ENCODE results near the gene VWA8.
"Not testable (repeated sequence)": the region's sequence is repeated elsewhere in the genome, so short reads cannot be mapped to it uniquely, and the experiment has no call there.

The VWA8 gene

GRCh38 chr13:41883147-41883546 lies 77.8 kb downstream of the VWA8 start:
- Histone ChIP-seq H3K4me1 (ENCODE audit: control insufficient read depth in 1 of 2, insufficient read depth in 2 of 2, low read length in 2 of 2) (no peaks in the 10 kb centered on the region), H3K27me3 (ENCODE audit: control insufficient read depth in 1 of 2, insufficient read depth in 2 of 2, low read length in 2 of 2) (no peaks in the 10 kb centered on the region), H3K9me3 (ENCODE audit: control insufficient read depth in 1 of 2, low read length in 2 of 2) (no peaks in the 10 kb centered on the region), H3K36me3 (ENCODE audit: control insufficient read depth in 1 of 2, insufficient read depth in 2 of 2, low read length in 2 of 2) (peaks cover 16 to 29% of the 10 kb centered on the region in 2 donors), H3K9ac (ENCODE audit: low read depth in 1 of 2, low read length in 2 of 2) (no peak overlapping the region), H3K4me3 (ENCODE audit: low read depth in 1 of 2, low read length in 2 of 2) (no peak overlapping the region), H3K27ac (ENCODE audit: low read depth, low read length) (no peak overlapping the region)

GRCh38 chr13:41881890-41882289 lies 79.0 kb downstream of the VWA8 start:
- H3K4me1 ChIP-seq (ENCODE audit: control insufficient read depth in 1 of 2, insufficient read depth in 2 of 2, low read length in 2 of 2); H3K27me3 ChIP-seq (ENCODE audit: control insufficient read depth in 1 of 2, insufficient read depth in 2 of 2, low read length in 2 of 2); H3K4me3 ChIP-seq (ENCODE audit: low read depth in 1 of 2, low read length in 2 of 2); H3K9ac ChIP-seq (ENCODE audit: low read depth in 1 of 2, low read length in 2 of 2); H3K27ac ChIP-seq (ENCODE audit: low read depth, low read length); H3K9me3 ChIP-seq (ENCODE audit: control insufficient read depth in 1 of 2, low read length in 2 of 2): not testable (repeated sequence)
- H3K36me3 ChIP-seq (ENCODE audit: control insufficient read depth in 1 of 2, insufficient read depth in 2 of 2, low read length in 2 of 2): peaks cover 16 to 29% of the 10 kb centered on the region in 2 donors

- Histone ChIP-seq H3K4me1 (ENCODE audit: control insufficient read depth in 1 of 2, insufficient read depth in 2 of 2, low read length in 2 of 2) (no peaks in the 10 kb centered on the region), H3K36me3 (ENCODE audit: control insufficient read depth in 1 of 2, insufficient read depth in 2 of 2, low read length in 2 of 2) (peaks cover 16 to 29% of the 10 kb centered on the region in 2 donors), H3K9me3 (ENCODE audit: control insufficient read depth in 1 of 2, low read length in 2 of 2) (no peaks in the 10 kb centered on the region)
These were observed 79.9 kb downstream of the VWA8 start for GRCh38 chr13:41880966-41881365.

GRCh38 chr13:41864658-41865057 lies 96.3 kb downstream of the VWA8 start:
- no peaks in the 10 kb centered on the region for H3K4me1 ChIP-seq (ENCODE audit: control insufficient read depth in 1 of 2, insufficient read depth in 2 of 2, low read length in 2 of 2)
- peaks cover 7 to 21% of the 10 kb centered on the region in 2 donors for H3K36me3 ChIP-seq (ENCODE audit: control insufficient read depth in 1 of 2, insufficient read depth in 2 of 2, low read length in 2 of 2)
- H3K27me3 ChIP-seq (ENCODE audit: control insufficient read depth in 1 of 2, insufficient read depth in 2 of 2, low read length in 2 of 2): no peaks in the 10 kb centered on the region
- no peak overlapping the region for H3K9ac ChIP-seq (ENCODE audit: low read depth in 1 of 2, low read length in 2 of 2)
- H3K9me3 ChIP-seq (ENCODE audit: control insufficient read depth in 1 of 2, low read length in 2 of 2): no peaks in the 10 kb centered on the region
- no peak overlapping the region for H3K4me3 ChIP-seq (ENCODE audit: low read depth in 1 of 2, low read length in 2 of 2)
- no peak overlapping the region for H3K27ac ChIP-seq (ENCODE audit: low read depth, low read length)

More at GRCh38 chr13:41880966-41881365, 79.9 kb downstream of the VWA8 start:
- Histone ChIP-seq H3K27me3 (ENCODE audit: control insufficient read depth in 1 of 2, insufficient read depth in 2 of 2, low read length in 2 of 2) (no peaks in the 10 kb centered on the region), H3K9ac (ENCODE audit: low read depth in 1 of 2, low read length in 2 of 2) (no peak overlapping the region), H3K4me3 (ENCODE audit: low read depth in 1 of 2, low read length in 2 of 2) (no peak overlapping the region), H3K27ac (ENCODE audit: low read depth, low read length) (no peak overlapping the region)

GRCh38 chr13:41862659-41863058 lies 98.2 kb downstream of the VWA8 start:
- H3K27ac ChIP-seq (ENCODE audit: low read depth, low read length); H3K9me3 ChIP-seq (ENCODE audit: control insufficient read depth in 1 of 2, low read length in 2 of 2); H3K4me3 ChIP-seq (ENCODE audit: low read depth in 1 of 2, low read length in 2 of 2); H3K27me3 ChIP-seq (ENCODE audit: control insufficient read depth in 1 of 2, insufficient read depth in 2 of 2, low read length in 2 of 2); H3K9ac ChIP-seq (ENCODE audit: low read depth in 1 of 2, low read length in 2 of 2); H3K4me1 ChIP-seq (ENCODE audit: control insufficient read depth in 1 of 2, insufficient read depth in 2 of 2, low read length in 2 of 2): not testable (repeated sequence)
- peaks cover 7 to 21% of the 10 kb centered on the region in 2 donors for H3K36me3 ChIP-seq (ENCODE audit: control insufficient read depth in 1 of 2, insufficient read depth in 2 of 2, low read length in 2 of 2)

- no peaks in the 10 kb centered on the region for H3K27me3 ChIP-seq (ENCODE audit: control insufficient read depth in 1 of 2, insufficient read depth in 2 of 2, low read length in 2 of 2)
- no peaks in the 10 kb centered on the region for H3K4me1 ChIP-seq (ENCODE audit: control insufficient read depth in 1 of 2, insufficient read depth in 2 of 2, low read length in 2 of 2)
- no peak overlapping the region for H3K4me3 ChIP-seq (ENCODE audit: low read depth in 1 of 2, low read length in 2 of 2)
- no peaks in the 10 kb centered on the region for H3K9me3 ChIP-seq (ENCODE audit: control insufficient read depth in 1 of 2, low read length in 2 of 2)
- no peak overlapping the region for H3K27ac ChIP-seq (ENCODE audit: low read depth, low read length)
- H3K36me3 ChIP-seq (ENCODE audit: control insufficient read depth in 1 of 2, insufficient read depth in 2 of 2, low read length in 2 of 2): peaks cover 3 to 9% of the 10 kb centered on the region in 2 donors
- H3K9ac ChIP-seq (ENCODE audit: low read depth in 1 of 2, low read length in 2 of 2): no peak overlapping the region
These were observed 101.3 kb downstream of the VWA8 start for GRCh38 chr13:41859565-41859964.

GRCh38 chr13:41858780-41859179 lies 102.1 kb downstream of the VWA8 start:
- Histone ChIP-seq H3K9me3 (ENCODE audit: control insufficient read depth in 1 of 2, low read length in 2 of 2) (no peaks in the 10 kb centered on the region), H3K9ac (ENCODE audit: low read depth in 1 of 2, low read length in 2 of 2) (no peak overlapping the region), H3K4me1 (ENCODE audit: control insufficient read depth in 1 of 2, insufficient read depth in 2 of 2, low read length in 2 of 2) (no peaks in the 10 kb centered on the region), H3K4me3 (ENCODE audit: low read depth in 1 of 2, low read length in 2 of 2) (no peak overlapping the region), H3K36me3 (ENCODE audit: control insufficient read depth in 1 of 2, insufficient read depth in 2 of 2, low read length in 2 of 2) (peaks cover 0 to 9% of the 10 kb centered on the region in 2 donors), H3K27me3 (ENCODE audit: control insufficient read depth in 1 of 2, insufficient read depth in 2 of 2, low read length in 2 of 2) (no peaks in the 10 kb centered on the region), H3K27ac (ENCODE audit: low read depth, low read length) (no peak overlapping the region)

GRCh38 chr13:41854758-41855157 lies 106.2 kb downstream of the VWA8 start:
- Histone ChIP-seq H3K9ac (ENCODE audit: low read depth in 1 of 2, low read length in 2 of 2) (no peak overlapping the region), H3K9me3 (ENCODE audit: control insufficient read depth in 1 of 2, low read length in 2 of 2) (no peaks in the 10 kb centered on the region), H3K27ac (ENCODE audit: low read depth, low read length) (no peak overlapping the region), H3K4me1 (ENCODE audit: control insufficient read depth in 1 of 2, insufficient read depth in 2 of 2, low read length in 2 of 2) (no peaks in the 10 kb centered on the region), H3K27me3 (ENCODE audit: control insufficient read depth in 1 of 2, insufficient read depth in 2 of 2, low read length in 2 of 2) (no peaks in the 10 kb centered on the region), H3K36me3 (ENCODE audit: control insufficient read depth in 1 of 2, insufficient read depth in 2 of 2, low read length in 2 of 2) (peaks cover 0 to 6% of the 10 kb centered on the region in 2 donors), H3K4me3 (ENCODE audit: low read depth in 1 of 2, low read length in 2 of 2) (no peak overlapping the region)

- Histone ChIP-seq H3K27me3 (ENCODE audit: control insufficient read depth in 1 of 2, insufficient read depth in 2 of 2, low read length in 2 of 2) (no peaks in the 10 kb centered on the region), H3K9me3 (ENCODE audit: control insufficient read depth in 1 of 2, low read length in 2 of 2) (no peaks in the 10 kb centered on the region), H3K9ac (ENCODE audit: low read depth in 1 of 2, low read length in 2 of 2) (no peak overlapping the region), H3K4me3 (ENCODE audit: low read depth in 1 of 2, low read length in 2 of 2) (no peak overlapping the region), H3K27ac (ENCODE audit: low read depth, low read length) (no peak overlapping the region), H3K4me1 (ENCODE audit: control insufficient read depth in 1 of 2, insufficient read depth in 2 of 2, low read length in 2 of 2) (no peaks in the 10 kb centered on the region), H3K36me3 (ENCODE audit: control insufficient read depth in 1 of 2, insufficient read depth in 2 of 2, low read length in 2 of 2) (peaks cover 5 to 6% of the 10 kb centered on the region in 2 donors)
These were observed 109.6 kb downstream of the VWA8 start for GRCh38 chr13:41851351-41851750.

GRCh38 chr13:41848435-41849255 lies 112.3 kb downstream of the VWA8 start:
- H3K27me3 ChIP-seq (ENCODE audit: control insufficient read depth in 1 of 2, insufficient read depth in 2 of 2, low read length in 2 of 2): no peaks in the 10 kb centered on the region
- no peaks in the 10 kb centered on the region for H3K4me1 ChIP-seq (ENCODE audit: control insufficient read depth in 1 of 2, insufficient read depth in 2 of 2, low read length in 2 of 2)
- no peak overlapping the region for H3K27ac ChIP-seq (ENCODE audit: low read depth, low read length)
- H3K9ac ChIP-seq (ENCODE audit: low read depth in 1 of 2, low read length in 2 of 2): no peak overlapping the region
- no peaks in the 10 kb centered on the region for H3K9me3 ChIP-seq (ENCODE audit: control insufficient read depth in 1 of 2, low read length in 2 of 2)
- no peak overlapping the region for H3K4me3 ChIP-seq (ENCODE audit: low read depth in 1 of 2, low read length in 2 of 2)
- H3K36me3 ChIP-seq (ENCODE audit: control insufficient read depth in 1 of 2, insufficient read depth in 2 of 2, low read length in 2 of 2): peaks cover 0 to 5% of the 10 kb centered on the region in 2 donors

Measured in duodenal mucosa (tissue), 2 donors.